ENCODE results near the gene B4GALNT4.
"Not testable (repeated sequence)": the region's sequence is repeated elsewhere in the genome, so short reads cannot be mapped to it uniquely, and the experiment has no call there.

DNA sequence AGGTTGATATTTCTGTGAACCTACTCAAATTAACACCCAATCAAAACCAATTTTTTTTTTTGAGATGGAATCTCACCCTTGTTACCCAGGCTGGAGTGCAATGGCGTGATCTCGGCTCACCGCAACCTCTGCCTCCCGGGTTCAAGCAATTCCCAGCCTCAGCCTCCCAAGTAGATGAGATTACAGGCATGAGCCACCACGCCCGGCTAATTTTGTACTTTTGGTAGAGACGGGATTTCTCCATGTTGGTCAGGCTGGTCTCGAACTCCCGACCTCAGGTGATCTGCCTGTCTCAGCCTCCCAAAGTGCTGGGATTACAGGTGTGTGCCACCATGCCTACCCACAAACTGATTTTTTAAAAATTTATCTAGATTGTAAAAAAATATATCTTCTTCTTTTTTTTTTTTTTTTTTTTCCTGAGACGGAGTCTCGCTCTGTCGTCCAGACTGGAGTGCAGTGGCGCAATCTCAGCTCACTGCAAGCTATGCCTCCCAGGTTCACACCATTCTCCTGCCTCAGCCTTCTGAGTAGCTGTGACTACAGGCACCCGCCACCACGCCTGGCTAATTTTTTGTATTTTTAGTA lies 40.7 kb upstream of the B4GALNT4 start:
- TF ChIP-seq POLR2AphosphoS5 (IDR thresholded peaks at IDR 0.05; ENCODE audit: low read depth, low read length); TAF1 (IDR thresholded peaks at IDR 0.05; ENCODE audit: borderline replicate concordance, low read depth, low read length): not testable (repeated sequence)
